GM13976 (cell line): ENCODE data around the gene PFKL.

Source experiments
- DNase-seq: peaks from one replicate; pipeline ENCODE4 v3.0.0; 2012; ENCODE audit warnings: low spot score
- in situ Hi-C: fragments of 300-500 bp; cut with MboI; formaldehyde crosslinking; loops from one replicate; pipeline ENCODE4 v1.12.0; 2022; ENCODE audit warnings: low sequenced_read_pairs, mixed read lengths, inconsistent platforms; ENCODE audit not compliant: unreplicated experiment
- TF ChIP-seq, protein P1 (sequence below): IDR thresholded peaks from 2 replicates; pipeline ENCODE4 v1.5.1; 2012; ENCODE audit warnings: borderline replicate concordance, mild to moderate bottlenecking; ENCODE audit not compliant: insufficient read depth; ENCODE audit errors: extremely low read depth, missing control alignments, control extremely low read depth

Gene PFKL

DNA sequence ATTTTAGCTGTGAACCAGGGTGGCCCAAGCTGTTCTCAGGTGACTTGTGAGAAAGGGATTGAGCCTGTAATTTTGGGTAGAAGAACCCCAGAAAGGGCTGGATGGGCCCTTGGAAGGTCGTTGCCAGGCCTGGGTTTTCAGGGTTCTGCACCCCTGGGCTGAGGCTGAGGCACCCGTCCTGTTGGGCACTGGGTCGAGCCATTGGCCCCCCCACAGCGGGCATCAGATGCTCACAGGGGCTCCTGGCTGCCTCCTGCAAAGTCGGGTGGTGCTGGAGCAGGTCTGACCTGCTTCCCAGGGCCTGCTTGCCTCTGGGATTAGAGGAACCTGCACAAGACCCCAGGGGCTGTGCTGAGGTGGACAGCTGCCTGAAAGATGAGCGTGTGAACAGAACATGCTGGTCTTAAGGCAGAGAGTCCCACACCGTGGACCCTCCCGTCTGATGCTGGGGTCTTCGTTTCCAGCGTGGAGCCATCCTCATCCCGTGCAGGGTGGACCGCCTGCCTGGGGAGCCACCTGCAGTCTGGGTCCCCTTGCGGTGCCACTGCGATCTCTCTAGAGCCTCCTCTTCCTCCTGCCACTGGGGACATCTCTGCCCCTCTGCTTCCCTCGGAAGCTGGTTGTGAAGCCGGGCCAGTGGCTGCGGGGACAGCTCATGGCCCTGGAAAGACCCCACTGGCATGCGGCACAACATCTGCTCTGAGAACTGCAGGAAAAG lies 51.8 kb downstream of the PFKL start:
- no peak for DNase-seq
- TF ChIP-seq, protein P1, sequence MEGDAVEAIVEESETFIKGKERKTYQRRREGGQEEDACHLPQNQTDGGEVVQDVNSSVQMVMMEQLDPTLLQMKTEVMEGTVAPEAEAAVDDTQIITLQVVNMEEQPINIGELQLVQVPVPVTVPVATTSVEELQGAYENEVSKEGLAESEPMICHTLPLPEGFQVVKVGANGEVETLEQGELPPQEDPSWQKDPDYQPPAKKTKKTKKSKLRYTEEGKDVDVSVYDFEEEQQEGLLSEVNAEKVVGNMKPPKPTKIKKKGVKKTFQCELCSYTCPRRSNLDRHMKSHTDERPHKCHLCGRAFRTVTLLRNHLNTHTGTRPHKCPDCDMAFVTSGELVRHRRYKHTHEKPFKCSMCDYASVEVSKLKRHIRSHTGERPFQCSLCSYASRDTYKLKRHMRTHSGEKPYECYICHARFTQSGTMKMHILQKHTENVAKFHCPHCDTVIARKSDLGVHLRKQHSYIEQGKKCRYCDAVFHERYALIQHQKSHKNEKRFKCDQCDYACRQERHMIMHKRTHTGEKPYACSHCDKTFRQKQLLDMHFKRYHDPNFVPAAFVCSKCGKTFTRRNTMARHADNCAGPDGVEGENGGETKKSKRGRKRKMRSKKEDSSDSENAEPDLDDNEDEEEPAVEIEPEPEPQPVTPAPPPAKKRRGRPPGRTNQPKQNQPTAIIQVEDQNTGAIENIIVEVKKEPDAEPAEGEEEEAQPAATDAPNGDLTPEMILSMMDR = no peak
- in situ Hi-C loops = loop anchor here (25.0 kb wide), 1 partner anchor 111 kb away; the partner anchor contains the start of gene LRRC3

DNA sequence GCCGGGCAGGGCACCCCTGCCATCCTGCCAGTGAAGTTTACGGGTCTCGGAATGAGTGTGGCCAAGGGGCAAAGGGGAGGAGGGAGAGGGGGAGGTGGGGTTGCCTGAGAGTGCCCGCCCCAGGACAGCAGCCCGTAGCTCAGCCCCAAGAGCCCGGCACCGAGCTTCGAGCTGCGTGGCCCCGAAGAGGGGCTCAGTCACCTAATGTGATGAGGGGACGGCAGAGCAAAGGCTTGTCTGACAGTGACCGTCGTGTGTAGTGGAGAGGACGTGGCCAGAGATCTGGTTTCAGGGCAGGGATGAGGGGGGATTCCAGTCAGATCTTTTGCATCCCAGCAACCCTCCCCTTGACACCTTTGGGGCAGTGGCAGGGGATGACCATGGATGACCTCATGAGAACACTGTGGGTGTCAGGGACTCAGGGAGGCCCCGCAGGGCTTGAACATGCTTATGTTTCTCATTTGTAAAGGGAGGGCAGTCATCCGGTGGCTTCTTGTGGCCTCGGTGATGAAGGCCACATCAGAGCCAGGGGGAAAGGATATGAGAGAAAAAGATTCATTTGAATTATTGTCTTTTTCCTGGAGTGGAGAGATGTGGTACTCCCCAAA lies 52.5 kb downstream of the PFKL start:
- TF ChIP-seq, protein P1 = no peak
- in situ Hi-C loops = loop anchor here (25.0 kb wide), 1 partner anchor 110 kb away; the partner anchor contains the start of gene LRRC3
- DNase-seq = no peak

DNA sequence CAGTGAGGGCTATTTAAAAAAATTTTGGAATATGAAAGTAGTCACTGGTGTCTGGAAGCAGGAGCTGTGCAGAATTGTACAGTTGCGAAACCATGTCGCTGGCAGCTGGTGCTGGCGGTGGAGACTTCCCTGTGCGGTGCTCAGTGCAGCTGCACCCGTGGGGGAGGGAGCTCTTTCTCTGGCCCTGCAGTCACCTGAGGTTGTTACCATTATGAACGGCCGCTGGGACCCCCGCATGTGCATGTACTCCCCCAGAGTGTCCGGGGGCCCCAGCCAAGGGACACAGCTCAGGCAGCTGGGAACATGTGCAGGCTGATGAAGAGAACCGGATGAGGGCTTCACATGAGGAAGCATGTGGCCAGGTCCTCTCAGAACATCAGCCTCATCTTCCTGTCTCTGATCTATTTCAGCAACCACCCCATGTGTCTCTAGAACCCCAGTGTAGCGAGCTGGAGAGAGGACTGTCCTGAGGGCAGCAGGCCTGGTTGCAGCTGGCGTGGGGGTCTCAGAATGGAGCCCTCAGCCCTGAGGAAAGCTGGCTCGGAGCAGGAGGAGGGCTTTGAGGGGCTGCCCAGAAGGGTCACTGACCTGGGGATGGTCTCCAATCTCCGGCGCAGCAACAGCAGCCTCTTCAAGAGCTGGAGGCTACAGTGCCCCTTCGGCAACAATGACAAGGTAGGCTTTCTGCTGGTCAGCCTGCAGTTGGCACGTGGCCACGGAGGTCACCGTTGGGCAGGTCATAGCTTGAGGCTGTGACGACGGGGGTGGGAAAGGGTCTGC lies 53.5 kb downstream of the PFKL start, which contains the start of gene TRPM2:
TRPM2 (plus strand) TSS at position 431 of the 780 bp plus-strand sequence; CDS start at position 511, 80 bp downstream.
- DNase-seq = peak; percentile 75
- in situ Hi-C loops = loop anchor here (25.0 kb wide), 1 partner anchor 109 kb away; the partner anchor contains the start of gene LRRC3
- TF ChIP-seq, protein P1 = no peak

DNA sequence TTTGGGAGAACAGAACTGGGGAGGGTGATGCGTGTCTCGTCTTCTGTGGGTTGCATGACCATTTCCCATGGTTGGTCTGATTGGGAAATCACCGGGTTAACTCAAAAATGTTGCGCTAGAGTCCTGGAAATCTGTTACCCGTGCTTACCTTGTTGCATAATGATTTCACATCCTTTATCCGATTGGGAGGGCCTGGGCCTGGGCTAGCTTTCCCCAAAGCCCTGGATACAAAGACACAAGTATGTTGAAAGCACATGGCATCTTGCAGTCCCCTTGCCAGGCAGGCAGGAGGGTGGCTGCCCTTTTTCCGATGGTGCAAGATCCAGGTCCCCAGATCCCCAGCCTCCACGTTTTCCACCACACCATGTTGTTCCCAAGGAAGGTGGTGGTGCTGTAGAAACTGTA lies 54.1 kb downstream of the PFKL start:
- TF ChIP-seq, protein P1 = no peak
- in situ Hi-C loops = loop anchor here (25.0 kb wide), 1 partner anchor 108 kb away; the partner anchor contains the start of gene LRRC3
- no peak for DNase-seq

DNA sequence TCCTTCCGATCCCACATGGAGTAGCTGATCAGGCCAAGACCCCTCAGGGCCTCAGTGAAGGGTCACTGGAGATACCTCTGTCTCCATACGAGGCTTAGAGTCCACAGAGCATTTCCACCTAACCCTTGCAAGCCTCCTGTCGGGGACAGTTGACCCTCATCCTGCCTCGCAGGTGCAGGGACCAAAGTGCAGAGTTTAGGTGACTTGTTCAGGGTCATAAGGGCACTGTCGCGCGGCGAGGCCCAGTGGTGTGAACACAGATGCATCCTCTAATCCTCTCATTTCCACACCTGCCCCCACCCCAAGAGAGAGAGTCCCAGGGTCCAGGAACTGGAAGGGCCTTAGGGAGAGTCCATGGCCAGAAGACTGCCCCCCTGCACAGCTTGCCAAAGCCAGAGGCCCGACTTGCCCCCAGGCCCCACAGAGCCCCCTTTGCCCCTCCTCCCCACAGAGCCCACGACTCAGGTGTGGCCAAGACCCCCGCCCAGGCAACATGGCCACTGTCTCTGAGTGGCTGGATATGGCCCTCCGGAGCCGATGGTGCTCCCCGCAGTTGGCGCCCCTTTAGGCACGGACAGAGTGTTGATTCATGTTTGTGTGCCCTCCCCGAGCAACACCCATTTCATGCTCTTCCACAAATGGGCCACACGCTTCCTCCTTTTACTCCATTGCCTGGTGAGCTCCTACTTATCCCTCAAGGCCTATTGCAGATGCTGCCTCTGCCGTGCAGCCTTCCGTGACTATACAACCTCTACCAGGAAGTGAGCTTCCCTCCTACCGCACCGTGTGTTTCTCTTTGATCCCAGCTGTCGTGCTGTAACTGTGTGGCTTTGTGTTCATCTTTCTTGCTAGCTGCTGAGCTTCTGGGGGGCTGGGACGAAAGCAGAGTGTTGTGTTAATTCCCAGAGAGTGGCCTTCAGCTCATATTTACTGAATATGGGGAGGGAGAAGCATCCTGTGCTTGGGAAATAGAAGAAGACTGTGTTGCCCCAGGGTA lies 55.2 kb downstream of the PFKL start:
- in situ Hi-C loops = loop anchor here (25.0 kb wide), 1 partner anchor 107 kb away; the partner anchor contains the start of gene LRRC3
- TF ChIP-seq, protein P1 = no peak
- DNase-seq = peak; percentile 70
